Right renal cortex interstitium (tissue), 3 donors: Measurements from ENCODE around the gene KCNJ9. TPM values are rescaled to one million over a fixed set of nuclear protein-coding genes. Genes with fewer than 3 reads are reported as not detected.

Source experiments
- DNase-seq, 3 donors: peaks; one replicate each; pipeline ENCODE4 v3.0.0-alpha.2; 2013; ENCODE audit warnings: low read depth in 3 of 3, low spot score in 2 of 3
- polyA plus RNA-seq, 3 donors: library from polyadenylated mRNA; unstranded; fragments of 120-200 nt; gene quantifications; one replicate each; pipeline ENCODE4 v1.2.1, GENCODE V29; 2013; ENCODE audit not compliant: insufficient read length in 3 of 3

The KCNJ9 gene
- polyA plus RNA-seq, 3 donors = 0.08 to 0.12 (median 0.08) TPM

- no peak for DNase-seq
Measured at GRCh38 chr1:160064746-160065145, 16.6 kb upstream of the KCNJ9 start.

GRCh38 chr1:160066829-160067745, 14.3 kb upstream of the KCNJ9 start:
- DNase-seq = no peak

GRCh38 chr1:160068225-160068624, 13.1 kb upstream of the KCNJ9 start:
- DNase-seq = no peak

GRCh38 chr1:160069460-160070231, 11.7 kb upstream of the KCNJ9 start, which contains the start of gene KCNJ10:
TSS of gene KCNJ10 (minus strand) at chr1:160070160. CDS start at chr1:160042532, 27,628 bp downstream.
- no peak for DNase-seq

- peak in 2 of 3 donors; percentile 42 to 47 for DNase-seq
Measured at GRCh38 chr1:160070243-160071163, 10.8 kb upstream of the KCNJ9 start.

GRCh38 chr1:160071289-160071688, 10.0 kb upstream of the KCNJ9 start:
- no peak for DNase-seq

- no peak for DNase-seq
Measured at GRCh38 chr1:160074865-160075264, 6.5 kb upstream of the KCNJ9 start.

- DNase-seq = no peak
Measured at GRCh38 chr1:160075836-160076235, 5.5 kb upstream of the KCNJ9 start.

- no peak for DNase-seq
Measured at GRCh38 chr1:160076295-160076694, 5.0 kb upstream of the KCNJ9 start.

- no peak for DNase-seq
Measured at GRCh38 chr1:160077486-160077885, 3.9 kb upstream of the KCNJ9 start.

- DNase-seq = no peak
Measured at GRCh38 chr1:160078512-160079195, 2.7 kb upstream of the KCNJ9 start.

- no peak for DNase-seq
Measured at GRCh38 chr1:160079448-160079847, 1.9 kb upstream of the KCNJ9 start.

- DNase-seq = no peak
Measured at GRCh38 chr1:160080381-160081100, 797 bp upstream of the KCNJ9 start.

GRCh38 chr1:160082487-160082886, 1.1 kb downstream of the KCNJ9 start:
- no peak for DNase-seq

GRCh38 chr1:160082926-160083325, 1.6 kb downstream of the KCNJ9 start:
- DNase-seq = no peak

GRCh38 chr1:160083968-160084770, 2.8 kb downstream of the KCNJ9 start:
- DNase-seq = no peak

- DNase-seq = no peak
Measured at GRCh38 chr1:160084771-160085321, 3.5 kb downstream of the KCNJ9 start.
